K562 (cell line): ENCODE results near the gene PALM3. TPM values are rescaled to one million over a fixed set of nuclear protein-coding genes. Genes with fewer than 3 reads are reported as not detected.

ENCODE experiments used
- BHLHE40 ChIP-seq: IDR thresholded peaks from 2 replicates; pipeline ENCODE4 v1.6.1; 2011; ENCODE audit warnings: low read length, improper control_type of control experiment
- DMBX1 ChIP-seq: fragments of 250-450 bp; sonication (Bioruptor Pico); IDR thresholded peaks from 2 replicates; pipeline ENCODE4 v1.8.0; 2022; ENCODE audit warnings: inconsistent platforms, mild to moderate bottlenecking, moderate library complexity, borderline replicate concordance
- HDAC2 ChIP-seq: fragments of 450-650 bp; IDR thresholded peaks from 2 replicates; pipeline ENCODE4 v1.6.1; 2016; ENCODE audit warnings: mild to moderate bottlenecking
- polyA plus RNA-seq, 8 experiments: library from polyadenylated mRNA; depleted of rRNA in 4 of 8; stranded (reverse) in 5 of 8; unstranded in 3 of 8; fragments of >200 nt; fragmentation: Nextera tagmentation in 2 of 8; fragmentation: Illumina TruSeq in 1 of 8; extraction: Ambion mirVana in 2 of 8; extraction: Trizol in 1 of 8; gene quantifications; 2 replicates each; pipeline versions ENCODE4 v1.2.1 to v1.2.3, GENCODE V29; 2011 to 2014; ENCODE audit warnings: inconsistent platforms in 1 of 8, missing spikeins in 1 of 8
- total RNA-seq, 7 experiments: library from RNA; depleted of rRNA in 6 of 7; stranded (reverse); fragments of >200 nt in 6 of 7; fragmentation: Illumina TruSeq in 2 of 7; extraction: Trizol in 2 of 7; gene quantifications; 2 replicates each; pipeline versions ENCODE4 v1.2.1 to v1.2.3, GENCODE V29; 2011 to 2021; ENCODE audit warnings: low replicate concordance in 1 of 7
- TF ChIP-seq, protein P1 (sequence below), 2 experiments: fragments of 450-650 bp in 1 of 2; sonication (generic) in 1 of 2; formaldehyde crosslinking in 1 of 2; IDR thresholded peaks; 2 replicates each; pipeline versions ENCODE4 v1.7.1 to v1.9.0; 2016 to 2022; ENCODE audit warnings: inconsistent platforms in 1 of 2, mild to moderate bottlenecking in 1 of 2, missing genetic modification reagents in 1 of 2
- TF ChIP-seq, protein P2 (sequence below): fragments of 450-650 bp; IDR thresholded peaks from 2 replicates; pipeline ENCODE4 v1.6.1; 2016; ENCODE audit warnings: mild to moderate bottlenecking, moderate library complexity

PALM3 gene
- total and polyA plus RNA-seq, 9 of the 15 experiments (the other 6 are each of a cell fraction or from before 2014, with no cell fraction given) = 0.07 to 9.3 (median 3.3) TPM

DNA sequence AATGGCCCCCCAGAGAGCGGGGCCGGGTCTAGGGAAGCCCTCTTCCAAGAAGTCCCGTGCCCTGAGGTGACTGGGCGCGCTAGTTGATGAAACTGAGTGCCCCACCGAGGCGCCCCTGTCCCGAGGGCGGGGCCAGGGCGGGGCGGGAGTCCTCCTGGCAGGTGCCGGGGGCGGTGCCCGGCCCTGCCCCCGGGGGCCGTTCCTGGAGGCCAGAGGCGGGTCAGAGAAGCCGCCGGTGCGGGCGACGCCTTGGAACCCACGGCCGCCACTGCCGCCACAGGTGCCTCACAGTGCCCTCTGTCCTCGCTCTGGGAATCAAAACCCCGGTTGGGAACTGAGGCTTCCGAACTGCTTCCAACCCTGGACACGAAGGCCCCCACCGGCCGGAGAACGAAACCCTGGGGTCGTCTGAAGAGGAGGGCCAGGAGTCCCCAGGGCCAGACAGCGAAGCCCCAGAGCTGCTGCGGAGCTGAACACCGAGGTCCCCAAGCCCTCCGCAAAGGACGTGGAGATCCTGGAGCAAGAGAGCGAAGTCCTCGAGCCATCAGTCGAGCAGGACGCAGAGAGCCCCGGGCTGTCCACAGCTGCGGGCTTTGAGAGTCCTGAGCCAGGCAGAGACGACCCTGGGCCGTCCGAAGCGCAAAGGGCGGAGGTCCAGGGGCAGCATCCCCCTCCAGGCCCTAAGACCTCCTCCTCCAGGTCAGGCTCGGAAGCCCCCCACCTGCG, 10.8 kb upstream of the PALM3 start, which contains the start of gene MISP3 (continued):
- TF ChIP-seq, protein P1, sequence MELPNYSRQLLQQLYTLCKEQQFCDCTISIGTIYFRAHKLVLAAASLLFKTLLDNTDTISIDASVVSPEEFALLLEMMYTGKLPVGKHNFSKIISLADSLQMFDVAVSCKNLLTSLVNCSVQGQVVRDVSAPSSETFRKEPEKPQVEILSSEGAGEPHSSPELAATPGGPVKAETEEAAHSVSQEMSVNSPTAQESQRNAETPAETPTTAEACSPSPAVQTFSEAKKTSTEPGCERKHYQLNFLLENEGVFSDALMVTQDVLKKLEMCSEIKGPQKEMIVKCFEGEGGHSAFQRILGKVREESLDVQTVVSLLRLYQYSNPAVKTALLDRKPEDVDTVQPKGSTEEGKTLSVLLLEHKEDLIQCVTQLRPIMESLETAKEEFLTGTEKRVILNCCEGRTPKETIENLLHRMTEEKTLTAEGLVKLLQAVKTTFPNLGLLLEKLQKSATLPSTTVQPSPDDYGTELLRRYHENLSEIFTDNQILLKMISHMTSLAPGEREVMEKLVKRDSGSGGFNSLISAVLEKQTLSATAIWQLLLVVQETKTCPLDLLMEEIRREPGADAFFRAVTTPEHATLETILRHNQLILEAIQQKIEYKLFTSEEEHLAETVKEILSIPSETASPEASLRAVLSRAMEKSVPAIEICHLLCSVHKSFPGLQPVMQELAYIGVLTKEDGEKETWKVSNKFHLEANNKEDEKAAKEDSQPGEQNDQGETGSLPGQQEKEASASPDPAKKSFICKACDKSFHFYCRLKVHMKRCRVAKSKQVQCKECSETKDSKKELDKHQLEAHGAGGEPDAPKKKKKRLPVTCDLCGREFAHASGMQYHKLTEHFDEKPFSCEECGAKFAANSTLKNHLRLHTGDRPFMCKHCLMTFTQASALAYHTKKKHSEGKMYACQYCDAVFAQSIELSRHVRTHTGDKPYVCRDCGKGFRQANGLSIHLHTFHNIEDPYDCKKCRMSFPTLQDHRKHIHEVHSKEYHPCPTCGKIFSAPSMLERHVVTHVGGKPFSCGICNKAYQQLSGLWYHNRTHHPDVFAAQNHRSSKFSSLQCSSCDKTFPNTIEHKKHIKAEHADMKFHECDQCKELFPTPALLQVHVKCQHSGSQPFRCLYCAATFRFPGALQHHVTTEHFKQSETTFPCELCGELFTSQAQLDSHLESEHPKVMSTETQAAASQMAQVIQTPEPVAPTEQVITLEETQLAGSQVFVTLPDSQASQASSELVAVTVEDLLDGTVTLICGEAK (IDR thresholded peaks at IDR 0.05) = peak; percentile 55
- TF ChIP-seq, protein P1 (CRISPR knock-in tag; IDR thresholded peaks at IDR 0.05) = no peak
- TF ChIP-seq HDAC2 (peak; percentile 40; the same call in 1 of the 2 replicates), BHLHE40 (peak; percentile 39; the same call in 1 of the 2 replicates), DMBX1 (CRISPR knock-in tag) (no peak)
- TF ChIP-seq, protein P2, sequence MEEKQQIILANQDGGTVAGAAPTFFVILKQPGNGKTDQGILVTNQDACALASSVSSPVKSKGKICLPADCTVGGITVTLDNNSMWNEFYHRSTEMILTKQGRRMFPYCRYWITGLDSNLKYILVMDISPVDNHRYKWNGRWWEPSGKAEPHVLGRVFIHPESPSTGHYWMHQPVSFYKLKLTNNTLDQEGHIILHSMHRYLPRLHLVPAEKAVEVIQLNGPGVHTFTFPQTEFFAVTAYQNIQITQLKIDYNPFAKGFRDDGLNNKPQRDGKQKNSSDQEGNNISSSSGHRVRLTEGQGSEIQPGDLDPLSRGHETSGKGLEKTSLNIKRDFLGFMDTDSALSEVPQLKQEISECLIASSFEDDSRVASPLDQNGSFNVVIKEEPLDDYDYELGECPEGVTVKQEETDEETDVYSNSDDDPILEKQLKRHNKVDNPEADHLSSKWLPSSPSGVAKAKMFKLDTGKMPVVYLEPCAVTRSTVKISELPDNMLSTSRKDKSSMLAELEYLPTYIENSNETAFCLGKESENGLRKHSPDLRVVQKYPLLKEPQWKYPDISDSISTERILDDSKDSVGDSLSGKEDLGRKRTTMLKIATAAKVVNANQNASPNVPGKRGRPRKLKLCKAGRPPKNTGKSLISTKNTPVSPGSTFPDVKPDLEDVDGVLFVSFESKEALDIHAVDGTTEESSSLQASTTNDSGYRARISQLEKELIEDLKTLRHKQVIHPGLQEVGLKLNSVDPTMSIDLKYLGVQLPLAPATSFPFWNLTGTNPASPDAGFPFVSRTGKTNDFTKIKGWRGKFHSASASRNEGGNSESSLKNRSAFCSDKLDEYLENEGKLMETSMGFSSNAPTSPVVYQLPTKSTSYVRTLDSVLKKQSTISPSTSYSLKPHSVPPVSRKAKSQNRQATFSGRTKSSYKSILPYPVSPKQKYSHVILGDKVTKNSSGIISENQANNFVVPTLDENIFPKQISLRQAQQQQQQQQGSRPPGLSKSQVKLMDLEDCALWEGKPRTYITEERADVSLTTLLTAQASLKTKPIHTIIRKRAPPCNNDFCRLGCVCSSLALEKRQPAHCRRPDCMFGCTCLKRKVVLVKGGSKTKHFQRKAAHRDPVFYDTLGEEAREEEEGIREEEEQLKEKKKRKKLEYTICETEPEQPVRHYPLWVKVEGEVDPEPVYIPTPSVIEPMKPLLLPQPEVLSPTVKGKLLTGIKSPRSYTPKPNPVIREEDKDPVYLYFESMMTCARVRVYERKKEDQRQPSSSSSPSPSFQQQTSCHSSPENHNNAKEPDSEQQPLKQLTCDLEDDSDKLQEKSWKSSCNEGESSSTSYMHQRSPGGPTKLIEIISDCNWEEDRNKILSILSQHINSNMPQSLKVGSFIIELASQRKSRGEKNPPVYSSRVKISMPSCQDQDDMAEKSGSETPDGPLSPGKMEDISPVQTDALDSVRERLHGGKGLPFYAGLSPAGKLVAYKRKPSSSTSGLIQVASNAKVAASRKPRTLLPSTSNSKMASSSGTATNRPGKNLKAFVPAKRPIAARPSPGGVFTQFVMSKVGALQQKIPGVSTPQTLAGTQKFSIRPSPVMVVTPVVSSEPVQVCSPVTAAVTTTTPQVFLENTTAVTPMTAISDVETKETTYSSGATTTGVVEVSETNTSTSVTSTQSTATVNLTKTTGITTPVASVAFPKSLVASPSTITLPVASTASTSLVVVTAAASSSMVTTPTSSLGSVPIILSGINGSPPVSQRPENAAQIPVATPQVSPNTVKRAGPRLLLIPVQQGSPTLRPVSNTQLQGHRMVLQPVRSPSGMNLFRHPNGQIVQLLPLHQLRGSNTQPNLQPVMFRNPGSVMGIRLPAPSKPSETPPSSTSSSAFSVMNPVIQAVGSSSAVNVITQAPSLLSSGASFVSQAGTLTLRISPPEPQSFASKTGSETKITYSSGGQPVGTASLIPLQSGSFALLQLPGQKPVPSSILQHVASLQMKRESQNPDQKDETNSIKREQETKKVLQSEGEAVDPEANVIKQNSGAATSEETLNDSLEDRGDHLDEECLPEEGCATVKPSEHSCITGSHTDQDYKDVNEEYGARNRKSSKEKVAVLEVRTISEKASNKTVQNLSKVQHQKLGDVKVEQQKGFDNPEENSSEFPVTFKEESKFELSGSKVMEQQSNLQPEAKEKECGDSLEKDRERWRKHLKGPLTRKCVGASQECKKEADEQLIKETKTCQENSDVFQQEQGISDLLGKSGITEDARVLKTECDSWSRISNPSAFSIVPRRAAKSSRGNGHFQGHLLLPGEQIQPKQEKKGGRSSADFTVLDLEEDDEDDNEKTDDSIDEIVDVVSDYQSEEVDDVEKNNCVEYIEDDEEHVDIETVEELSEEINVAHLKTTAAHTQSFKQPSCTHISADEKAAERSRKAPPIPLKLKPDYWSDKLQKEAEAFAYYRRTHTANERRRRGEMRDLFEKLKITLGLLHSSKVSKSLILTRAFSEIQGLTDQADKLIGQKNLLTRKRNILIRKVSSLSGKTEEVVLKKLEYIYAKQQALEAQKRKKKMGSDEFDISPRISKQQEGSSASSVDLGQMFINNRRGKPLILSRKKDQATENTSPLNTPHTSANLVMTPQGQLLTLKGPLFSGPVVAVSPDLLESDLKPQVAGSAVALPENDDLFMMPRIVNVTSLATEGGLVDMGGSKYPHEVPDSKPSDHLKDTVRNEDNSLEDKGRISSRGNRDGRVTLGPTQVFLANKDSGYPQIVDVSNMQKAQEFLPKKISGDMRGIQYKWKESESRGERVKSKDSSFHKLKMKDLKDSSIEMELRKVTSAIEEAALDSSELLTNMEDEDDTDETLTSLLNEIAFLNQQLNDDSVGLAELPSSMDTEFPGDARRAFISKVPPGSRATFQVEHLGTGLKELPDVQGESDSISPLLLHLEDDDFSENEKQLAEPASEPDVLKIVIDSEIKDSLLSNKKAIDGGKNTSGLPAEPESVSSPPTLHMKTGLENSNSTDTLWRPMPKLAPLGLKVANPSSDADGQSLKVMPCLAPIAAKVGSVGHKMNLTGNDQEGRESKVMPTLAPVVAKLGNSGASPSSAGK = peak; percentile 57; the same call in 1 of the 2 replicates
